ENCODE measurements around the gene BRPF1. TPM values are rescaled to one million over a fixed set of nuclear protein-coding genes. Genes with fewer than 3 reads are reported as not detected.

Gene BRPF1
- total RNA-seq, 4 donors from 2014 or later, result 9.4 to 18.7 (median 14.9) TPM

GRCh38 chr3:9746330-9746729 is 14.8 kb downstream of the BRPF1 start:
- Histone ChIP-seq H3K27ac (no peak overlapping the region), H3K36me3 (peaks cover 0 to 62% (median 33%) of the 10 kb centered on the region in 4 donors), H3K4me3 (no peak overlapping the region), H3K9me3 (no peaks in the 10 kb centered on the region), H3K27me3 (no peaks in the 10 kb centered on the region), H3K4me1 (peaks cover 14 to 21% (median 19%) of the 10 kb centered on the region in 4 donors)
- TF ChIP-seq POLR2AphosphoS5 (IDR thresholded peaks at IDR 0.05), result no peak
- intact Hi-C loops (cut with DNase I; ENCODE audit: low total_unique reads) (no loop called here), in situ Hi-C loops (cut with MboI; ENCODE audit: low pct_ligation_motif_present in 1 of 4, low pct_unique_long_range_greater_than_20kb in 1 of 4, low sequenced_read_pairs in 3 of 4) (no loop called here)
- DNase-seq, result no peak
- 74 to 83% methylated on average over 3 to 5 of the region's 5 CpGs for WGBS, 2 donors (ENCODE audit: low coverage in 1 of 2)

GRCh38 chr3:9747267-9747666 is 15.7 kb downstream of the BRPF1 start:
- Histone ChIP-seq H3K36me3 (peaks cover 0 to 52% (median 28%) of the 10 kb centered on the region in 4 donors), H3K4me3 (no peak overlapping the region), H3K4me1 (peaks cover 19 to 29% (median 23%) of the 10 kb centered on the region in 4 donors), H3K27me3 (no peaks in the 10 kb centered on the region), H3K27ac (no peak overlapping the region), H3K9me3 (no peaks in the 10 kb centered on the region)
- intact Hi-C loops (cut with DNase I; ENCODE audit: low total_unique reads), result no loop called here
- TF ChIP-seq POLR2A (IDR thresholded peaks at IDR 0.05) (no peak), EP300 (IDR thresholded peaks at IDR 0.05; ENCODE audit: low read depth) (no peak), POLR2AphosphoS5 (IDR thresholded peaks at IDR 0.05) (no peak)
- TF ChIP-seq, protein P1, sequence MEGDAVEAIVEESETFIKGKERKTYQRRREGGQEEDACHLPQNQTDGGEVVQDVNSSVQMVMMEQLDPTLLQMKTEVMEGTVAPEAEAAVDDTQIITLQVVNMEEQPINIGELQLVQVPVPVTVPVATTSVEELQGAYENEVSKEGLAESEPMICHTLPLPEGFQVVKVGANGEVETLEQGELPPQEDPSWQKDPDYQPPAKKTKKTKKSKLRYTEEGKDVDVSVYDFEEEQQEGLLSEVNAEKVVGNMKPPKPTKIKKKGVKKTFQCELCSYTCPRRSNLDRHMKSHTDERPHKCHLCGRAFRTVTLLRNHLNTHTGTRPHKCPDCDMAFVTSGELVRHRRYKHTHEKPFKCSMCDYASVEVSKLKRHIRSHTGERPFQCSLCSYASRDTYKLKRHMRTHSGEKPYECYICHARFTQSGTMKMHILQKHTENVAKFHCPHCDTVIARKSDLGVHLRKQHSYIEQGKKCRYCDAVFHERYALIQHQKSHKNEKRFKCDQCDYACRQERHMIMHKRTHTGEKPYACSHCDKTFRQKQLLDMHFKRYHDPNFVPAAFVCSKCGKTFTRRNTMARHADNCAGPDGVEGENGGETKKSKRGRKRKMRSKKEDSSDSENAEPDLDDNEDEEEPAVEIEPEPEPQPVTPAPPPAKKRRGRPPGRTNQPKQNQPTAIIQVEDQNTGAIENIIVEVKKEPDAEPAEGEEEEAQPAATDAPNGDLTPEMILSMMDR (IDR thresholded peaks at IDR 0.05), result no peak
- in situ Hi-C loops (cut with MboI; ENCODE audit: low pct_ligation_motif_present in 1 of 4, low pct_unique_long_range_greater_than_20kb in 1 of 4, low sequenced_read_pairs in 3 of 4), result no loop called here
- DNase-seq, result no peak
- 86% methylated on average over 8 of the region's 8 CpGs; no CpG with 5 or more reads in 1 of the 2 donors for WGBS, 2 donors (ENCODE audit: low coverage in 1 of 2)

GRCh38 chr3:9748031-9748430 is 16.5 kb downstream of the BRPF1 start:
- Histone ChIP-seq H3K4me3 (no peak overlapping the region), H3K36me3 (peaks cover 0 to 45% (median 23%) of the 10 kb centered on the region in 4 donors), H3K4me1 (peaks cover 19 to 29% (median 23%) of the 10 kb centered on the region in 4 donors), H3K27me3 (no peaks in the 10 kb centered on the region), H3K9me3 (no peaks in the 10 kb centered on the region), H3K27ac (no peak overlapping the region)
- DNase-seq, result no peak
- intact Hi-C loops (cut with DNase I; ENCODE audit: low total_unique reads), result no loop called here
- TF ChIP-seq EP300 (IDR thresholded peaks at IDR 0.05; ENCODE audit: low read depth), result no peak
- TF ChIP-seq POLR2AphosphoS5 (IDR thresholded peaks at IDR 0.05), result no peak
- TF ChIP-seq POLR2A (IDR thresholded peaks at IDR 0.05), result no peak
- TF ChIP-seq, protein P1 (IDR thresholded peaks at IDR 0.05), result no peak
- in situ Hi-C loops (cut with MboI; ENCODE audit: low pct_ligation_motif_present in 1 of 4, low pct_unique_long_range_greater_than_20kb in 1 of 4, low sequenced_read_pairs in 3 of 4), result no loop called here
- WGBS, 2 donors (ENCODE audit: low coverage in 1 of 2), result 98 to 100% methylated on average over 1 to 2 of the region's 2 CpGs

DNA sequence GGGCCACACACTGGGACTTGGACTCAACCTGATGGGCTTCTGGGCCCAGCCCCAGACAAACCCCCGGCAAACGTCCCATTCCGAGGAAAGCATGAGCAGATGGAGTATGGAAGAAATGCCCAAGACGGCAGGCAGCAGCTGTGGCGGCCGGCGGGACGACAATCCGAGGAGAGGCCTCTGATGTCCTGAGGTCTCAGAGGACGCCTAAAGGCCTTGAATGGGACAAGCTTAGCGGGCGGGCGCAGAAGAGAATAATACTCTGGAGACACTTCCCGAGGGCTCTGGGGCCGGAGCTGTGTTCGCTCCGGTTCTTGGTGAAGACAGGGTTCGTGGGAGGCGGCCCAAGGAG is 17.7 kb downstream of the BRPF1 start:
- Histone ChIP-seq H3K36me3 (peaks cover 0 to 32% (median 16%) of the 10 kb centered on the region in 4 donors), H3K27me3 (no peaks in the 10 kb centered on the region), H3K4me1 (peaks cover 19 to 29% (median 23%) of the 10 kb centered on the region in 4 donors), H3K27ac (peak overlapping the region; percentile 92 to 95 (median 93)), H3K4me3 (peak overlapping the region; percentile 38 to 78 (median 51)), H3K9me3 (no peaks in the 10 kb centered on the region)
- intact Hi-C loops (cut with DNase I; ENCODE audit: low total_unique reads) (no loop called here), in situ Hi-C loops (cut with MboI; ENCODE audit: low pct_ligation_motif_present in 1 of 4, low pct_unique_long_range_greater_than_20kb in 1 of 4, low sequenced_read_pairs in 3 of 4) (no loop called here)
- TF ChIP-seq POLR2AphosphoS5 (IDR thresholded peaks at IDR 0.05) (no peak), EP300 (IDR thresholded peaks at IDR 0.05; ENCODE audit: low read depth) (no peak)
- TF ChIP-seq, protein P1 (IDR thresholded peaks at IDR 0.05), result peak in 1 of 5 experiments; percentile 17
- 10 to 11% methylated on average over 3 to 19 of the region's 19 CpGs for WGBS, 2 donors (ENCODE audit: low coverage in 1 of 2)
- no peak for DNase-seq

All from transverse colon (tissue), 4 donors.